ENCODE results near the gene SEMA3E. TPM values are rescaled to one million over a fixed set of nuclear protein-coding genes. Genes with fewer than 3 reads are reported as not detected.

SEMA3E gene
- total and polyA plus RNA-seq, 8 donors: 0.19 to 9.2 (median 0.93) TPM; not detected in 1

- intact Hi-C loops (cut with DNase I; ENCODE audit: low total_unique reads): no loop called here
- Histone ChIP-seq H3K27me3 (no peaks in the 10 kb centered on the region), H3K9me3 (no peaks in the 10 kb centered on the region), H3K36me3 (no peaks in the 10 kb centered on the region), H3K4me3 (no peak overlapping the region), H3K4me1 (no peaks in the 10 kb centered on the region), H3K27ac (no peak overlapping the region)
- 86 to 91% (median 86%) methylated on average over 5 of the region's 5 CpGs for WGBS, 5 donors
- no peak for DNase-seq
- TF ChIP-seq EP300 (IDR thresholded peaks at IDR 0.05) (no peak), POLR2AphosphoS5 (IDR thresholded peaks at IDR 0.05) (no peak), POLR2A (IDR thresholded peaks at IDR 0.05) (no peak), CTCF (IDR thresholded peaks at IDR 0.05) (no peak)
Observed at GRCh38 chr7:83456413-83456812, 192.5 kb downstream of the SEMA3E start.

- no peak for DNase-seq
- Histone ChIP-seq H3K27ac (no peak overlapping the region), H3K4me3 (no peak overlapping the region), H3K36me3 (no peaks in the 10 kb centered on the region), H3K9me3 (no peaks in the 10 kb centered on the region), H3K27me3 (no peaks in the 10 kb centered on the region), H3K4me1 (no peaks in the 10 kb centered on the region)
- TF ChIP-seq POLR2AphosphoS5 (IDR thresholded peaks at IDR 0.05) (no peak), POLR2A (IDR thresholded peaks at IDR 0.05) (no peak), CTCF (IDR thresholded peaks at IDR 0.05) (no peak), EP300 (IDR thresholded peaks at IDR 0.05) (no peak)
- 75 to 84% (median 81%) methylated on average over 5 of the region's 5 CpGs for WGBS, 5 donors
- intact Hi-C loops (cut with DNase I; ENCODE audit: low total_unique reads): no loop called here
Observed at GRCh38 chr7:83455612-83456011, 193.3 kb downstream of the SEMA3E start.

- no peaks in the 10 kb centered on the region for H3K4me1 ChIP-seq
- peak in 1 of 2 donors; percentile 5 for DNase-seq
- TF ChIP-seq EP300 (IDR thresholded peaks at IDR 0.05) (no peak), POLR2AphosphoS5 (IDR thresholded peaks at IDR 0.05) (no peak), POLR2A (IDR thresholded peaks at IDR 0.05) (no peak), CTCF (IDR thresholded peaks at IDR 0.05) (no peak)
- intact Hi-C loops (cut with DNase I; ENCODE audit: low total_unique reads): no loop called here
- no peaks in the 10 kb centered on the region for H3K27me3 ChIP-seq
- no peak overlapping the region for H3K4me3 ChIP-seq
- H3K36me3 ChIP-seq: no peaks in the 10 kb centered on the region
- no peaks in the 10 kb centered on the region for H3K9me3 ChIP-seq
- WGBS, 5 donors: 70 to 77% (median 74%) methylated on average over 2 of the region's 2 CpGs
- H3K27ac ChIP-seq: no peak overlapping the region
Observed at GRCh38 chr7:83452256-83452655, 196.7 kb downstream of the SEMA3E start.

- intact Hi-C loops (cut with DNase I; ENCODE audit: low total_unique reads): no loop called here
- Histone ChIP-seq H3K9me3 (no peaks in the 10 kb centered on the region), H3K4me1 (no peaks in the 10 kb centered on the region), H3K4me3 (no peak overlapping the region), H3K27ac (no peak overlapping the region), H3K36me3 (no peaks in the 10 kb centered on the region), H3K27me3 (no peaks in the 10 kb centered on the region)
- WGBS, 5 donors: 45 to 58% (median 52%) methylated on average over 4 of the region's 4 CpGs
- no peak for TF ChIP-seq POLR2A (IDR thresholded peaks at IDR 0.05)
- DNase-seq: no peak
Observed at GRCh38 chr7:83451501-83452045, 197.4 kb downstream of the SEMA3E start.

- Histone ChIP-seq H3K9me3 (no peaks in the 10 kb centered on the region), H3K4me3 (no peak overlapping the region), H3K4me1 (no peaks in the 10 kb centered on the region), H3K27ac (no peak overlapping the region), H3K36me3 (no peaks in the 10 kb centered on the region), H3K27me3 (no peaks in the 10 kb centered on the region)
- DNase-seq: no peak
- intact Hi-C loops (cut with DNase I; ENCODE audit: low total_unique reads): no loop called here
- no peak for TF ChIP-seq CTCF (IDR thresholded peaks at IDR 0.05)
- TF ChIP-seq POLR2A (IDR thresholded peaks at IDR 0.05): no peak
- TF ChIP-seq POLR2AphosphoS5 (IDR thresholded peaks at IDR 0.05): no peak
- TF ChIP-seq EP300 (IDR thresholded peaks at IDR 0.05): no peak
Observed at GRCh38 chr7:83449781-83450180, 199.2 kb downstream of the SEMA3E start.
